NCI-H1930 (cell line): ENCODE measurements around the gene PKNOX2.

Experiments
- DNase-seq, 2 experiments: peaks; one replicate each; lab custom pipeline; 2025; lab: John Stamatoyannopoulos, UW

The PKNOX2 gene

DNA sequence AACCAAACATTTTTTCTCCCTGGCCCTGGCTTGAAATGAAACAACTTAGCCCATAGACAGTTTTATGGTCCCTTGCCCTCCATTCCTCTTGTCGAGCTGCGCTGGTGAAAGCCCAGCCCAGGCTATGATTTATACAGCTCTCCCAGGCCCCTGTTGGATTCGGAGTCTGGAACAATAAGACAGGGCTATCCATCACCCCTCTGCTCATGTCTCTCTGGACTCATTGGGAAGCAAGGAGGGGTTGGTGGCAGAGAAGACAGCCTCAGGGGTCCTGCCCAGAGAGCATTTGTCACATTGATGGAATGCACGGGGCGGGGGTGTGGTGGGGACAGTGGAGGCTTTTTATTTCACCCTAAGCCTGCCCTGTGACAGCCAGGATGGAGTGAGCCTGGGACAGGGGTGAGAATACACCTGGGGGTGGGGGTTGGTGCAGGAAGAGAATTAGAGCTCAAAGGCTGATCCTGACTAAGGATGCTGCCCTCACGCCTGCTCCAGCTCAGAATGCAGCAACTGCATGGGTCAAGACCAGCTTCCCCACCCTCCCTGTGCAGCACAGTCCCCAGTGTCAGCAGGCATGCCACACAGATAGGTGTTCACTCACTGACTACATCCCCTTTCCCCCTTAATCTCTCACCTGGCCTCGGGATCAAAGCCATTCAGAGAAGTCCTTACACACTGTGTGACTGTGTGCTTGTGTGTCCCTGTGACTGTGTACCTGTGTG, 10.0 kb upstream of the PKNOX2 start:
- DNase-seq = no peak

DNA sequence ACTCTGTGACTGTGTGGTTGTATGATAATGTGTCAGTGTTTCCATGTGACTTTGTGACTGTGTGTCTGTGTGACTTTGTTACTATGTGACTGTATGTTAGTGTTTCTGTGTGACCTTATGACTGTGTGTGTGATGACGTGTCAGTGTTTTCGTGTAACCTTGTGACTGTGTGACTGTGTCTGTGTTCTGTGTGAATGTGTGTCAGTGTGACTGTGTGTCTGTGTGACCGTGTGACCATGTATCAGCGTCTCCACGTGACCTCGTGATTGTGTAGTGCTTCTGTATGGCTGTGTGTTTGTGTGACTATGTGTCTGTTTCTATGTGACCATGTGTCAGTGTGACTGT, 9.5 kb upstream of the PKNOX2 start:
- no peak for DNase-seq

DNA sequence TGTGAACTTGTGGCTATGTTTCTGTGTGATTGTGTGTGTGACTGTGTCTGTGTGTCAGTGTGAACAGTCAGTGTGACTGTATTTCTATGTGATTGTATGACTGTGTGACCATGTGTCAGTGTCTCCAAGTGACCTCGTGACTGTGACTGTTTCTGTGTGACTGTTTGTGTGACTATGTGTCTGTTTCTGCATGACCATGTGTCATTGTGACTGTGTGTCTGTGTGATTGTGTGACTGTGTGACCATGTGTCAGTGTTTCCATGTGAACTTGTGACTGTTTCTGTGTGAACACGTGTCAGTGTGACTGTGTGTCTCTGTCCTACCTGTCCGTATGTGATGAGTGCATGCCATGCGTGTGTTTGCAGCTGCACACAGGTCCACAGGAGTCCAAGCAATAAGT, 8.8 kb upstream of the PKNOX2 start:
- DNase-seq = no peak

DNA sequence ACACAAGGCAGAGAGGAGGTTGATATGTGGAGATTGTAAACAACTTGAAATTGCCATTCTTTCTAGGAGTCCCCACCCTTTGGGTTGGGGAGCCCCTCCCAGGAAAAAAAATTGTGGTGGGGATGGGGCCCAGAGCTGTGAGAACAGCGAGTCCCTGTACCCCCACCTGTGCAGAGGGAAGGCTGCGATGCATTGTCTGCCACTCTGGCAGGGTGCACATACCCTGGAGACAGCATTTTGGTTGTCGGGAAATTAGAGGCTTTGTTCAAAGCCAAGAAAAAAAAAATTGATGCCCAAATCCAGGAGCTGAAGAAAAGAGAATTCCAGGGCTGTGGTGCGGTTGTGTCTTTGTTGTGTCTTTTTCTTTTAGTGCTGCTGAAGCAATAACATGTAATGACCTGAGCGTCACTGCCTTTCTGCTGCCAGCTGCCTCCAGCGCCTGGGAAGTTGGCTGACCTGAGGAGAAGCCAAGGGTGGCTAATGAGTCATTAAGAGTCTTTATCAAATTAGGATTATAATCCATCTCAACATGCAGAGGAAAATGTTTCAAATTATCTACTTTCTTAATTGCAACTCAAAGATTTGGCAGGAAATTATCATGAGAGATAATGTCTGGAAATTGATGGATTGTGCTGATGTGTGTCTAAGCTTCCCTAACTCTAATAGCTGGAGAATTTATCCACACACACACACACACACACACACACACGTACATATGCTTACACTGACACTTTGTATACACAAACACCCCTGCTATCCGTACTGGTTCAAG, 8.0 kb upstream of the PKNOX2 start:
- no peak for DNase-seq

- DNase-seq = no peak
Observed at GRCh38 chr11:125157118-125157733, 7.3 kb upstream of the PKNOX2 start.

GRCh38 chr11:125157953-125158680, 6.4 kb upstream of the PKNOX2 start:
- no peak for DNase-seq

- DNase-seq = no peak
Observed at GRCh38 chr11:125162743-125163142, 1.8 kb upstream of the PKNOX2 start.

DNA sequence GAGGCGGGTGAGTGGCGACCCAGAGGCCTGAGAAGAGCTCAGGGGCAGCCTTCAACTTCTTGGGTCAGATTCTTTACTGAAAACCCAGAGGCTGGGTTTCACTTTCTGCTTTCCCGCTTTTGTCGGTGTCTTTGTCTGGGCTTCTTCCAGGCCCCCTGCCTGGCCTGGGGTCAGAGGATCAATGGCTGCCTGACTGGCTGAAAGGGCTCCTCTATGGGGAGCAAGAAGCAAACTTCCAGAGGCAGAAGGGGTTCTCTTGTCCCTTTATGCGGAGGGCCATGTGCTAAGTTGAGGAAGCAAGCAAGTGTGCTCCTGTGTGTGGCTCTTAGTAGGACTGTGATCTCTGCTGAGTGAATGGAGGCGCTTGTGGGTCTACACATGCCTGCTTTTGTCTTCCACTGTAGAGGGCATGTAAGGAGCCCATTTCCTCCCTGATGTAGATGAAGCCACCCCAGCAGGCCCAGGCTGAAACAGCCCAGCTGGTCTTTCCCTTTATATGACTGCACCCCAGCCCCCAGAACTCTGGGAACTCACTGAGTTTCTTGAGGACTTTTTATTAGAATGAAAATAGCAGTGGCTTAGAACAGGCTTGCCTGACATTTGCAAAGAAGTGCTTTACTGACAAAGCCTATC, 1.0 kb upstream of the PKNOX2 start:
- no peak for DNase-seq

DNA sequence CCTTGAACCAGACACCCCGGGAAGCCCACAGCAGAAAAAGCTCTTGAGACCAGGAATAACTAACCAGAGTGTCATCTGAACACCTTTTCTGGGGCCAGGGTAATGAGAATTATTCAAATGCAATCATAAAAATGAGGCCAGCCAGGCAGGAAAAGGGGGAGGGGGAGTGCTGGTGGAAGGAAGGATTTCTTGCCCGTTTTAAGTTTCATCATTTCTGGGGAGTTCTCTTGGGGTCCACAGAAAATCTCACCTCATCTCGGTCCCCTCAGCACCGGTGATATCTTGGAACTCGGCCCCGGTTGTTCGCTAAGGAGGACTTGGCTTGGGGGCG, 495 bp upstream of the PKNOX2 start:
- DNase-seq = no peak

- DNase-seq = no peak
Observed at GRCh38 chr11:125165111-125165842, 726 bp downstream of the PKNOX2 start.

DNA sequence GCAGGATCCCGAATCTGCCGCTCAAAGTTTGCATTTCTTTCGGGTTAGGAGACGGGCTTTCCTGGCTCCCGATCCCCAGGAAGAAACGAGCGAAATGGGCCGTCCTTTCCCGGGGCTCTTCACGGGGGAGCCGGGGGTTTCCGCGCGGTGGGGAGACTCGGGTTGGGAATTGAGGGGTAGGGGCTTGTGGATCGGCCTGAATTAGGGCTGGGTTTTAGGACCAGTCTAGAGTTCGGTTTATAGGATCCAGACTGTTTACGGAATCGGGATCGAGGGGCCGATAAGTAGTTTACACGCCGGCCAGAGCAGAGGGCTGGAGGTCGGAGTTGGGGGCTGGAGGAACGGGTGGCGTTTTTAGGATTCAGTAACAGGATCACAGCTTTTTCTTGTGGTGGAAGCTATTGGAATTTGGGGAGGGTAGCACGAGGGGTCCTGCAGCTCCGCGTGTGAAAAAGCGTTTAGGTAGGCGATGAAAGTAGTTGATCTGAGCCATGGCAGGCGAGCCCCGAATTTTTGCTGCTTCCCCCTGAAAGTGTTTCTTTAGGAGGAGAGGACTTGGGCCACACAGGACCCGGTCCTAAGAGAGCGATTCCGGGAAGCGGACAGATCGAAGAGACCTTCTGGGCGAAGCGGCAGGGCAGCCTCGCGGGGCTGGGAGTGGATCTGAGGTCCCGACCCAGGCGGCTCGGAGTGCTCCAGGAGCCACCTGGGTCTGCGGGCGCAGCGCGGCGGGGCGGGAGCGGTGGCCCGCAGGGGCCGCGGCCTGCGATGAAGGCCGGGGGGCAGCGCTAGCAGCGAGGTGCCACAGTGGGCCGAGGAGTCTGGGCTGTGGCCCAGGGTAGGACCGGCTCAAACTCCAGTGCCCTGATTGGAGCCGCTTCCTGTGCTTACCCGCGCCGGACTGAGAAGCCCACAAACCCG, 1.6 kb downstream of the PKNOX2 start:
- no peak for DNase-seq

- DNase-seq = no peak
Observed at GRCh38 chr11:125166764-125167291, 2.3 kb downstream of the PKNOX2 start.

GRCh38 chr11:125167292-125167953, 2.9 kb downstream of the PKNOX2 start:
- no peak for DNase-seq

- no peak for DNase-seq
Observed at GRCh38 chr11:125167954-125168835, 3.6 kb downstream of the PKNOX2 start.

- no peak for DNase-seq
Observed at GRCh38 chr11:125168918-125169456, 4.4 kb downstream of the PKNOX2 start.

- no peak for DNase-seq
Observed at GRCh38 chr11:125170001-125170509, 5.5 kb downstream of the PKNOX2 start.

- no peak for DNase-seq
Observed at GRCh38 chr11:125170510-125171031, 6.0 kb downstream of the PKNOX2 start.

- no peak for DNase-seq
Observed at GRCh38 chr11:125171974-125172373, 7.4 kb downstream of the PKNOX2 start.
